Measurements from ENCODE around the gene SLC12A2. TPM values are rescaled to one million over a fixed set of nuclear protein-coding genes. Genes with fewer than 3 reads are reported as not detected.

The SLC12A2 gene
- total and polyA plus RNA-seq, 2 of the 4 experiments (the other 2 are of a cell fraction): 5.6 to 30.3 TPM

DNA sequence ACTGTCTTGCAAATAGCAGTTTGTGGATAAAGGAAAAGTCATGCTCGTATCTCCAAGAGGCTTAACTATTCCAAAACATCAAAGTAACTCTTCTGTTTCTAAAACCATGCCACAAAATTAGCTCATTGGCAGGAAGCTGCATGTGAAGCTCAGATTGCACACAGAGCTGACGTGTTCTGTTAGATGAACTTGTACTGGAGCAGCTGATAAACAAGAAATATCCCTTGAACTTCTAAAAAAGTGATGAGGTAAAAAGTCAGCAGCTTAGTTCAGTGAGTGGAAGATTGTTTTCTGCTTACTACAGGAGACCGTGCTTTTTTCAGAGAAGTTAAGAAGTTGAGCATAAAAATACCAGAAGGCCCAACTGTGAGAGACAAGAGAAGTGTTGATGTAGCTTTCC is 113.2 kb downstream of the SLC12A2 start:
- dilution Hi-C loops (cut with HindIII; ENCODE audit: low sequenced_read_pairs, unreplicated experiment) (no loop called here), in situ Hi-C loops (cut with MboI; ENCODE audit: low sequenced_read_pairs) (loop anchor here (10.0 kb wide), 1 partner anchor 292 kb away; no protein-coding TSS in a partner anchor), intact Hi-C loops (cut with micrococcal nuclease) (no loop called here)
- no peak overlapping the region for H2BK15ac ChIP-seq (ENCODE audit: low read depth, low read length)
- no peak overlapping the region for H3K4me3 ChIP-seq (ENCODE audit: insufficient read depth, low read depth, low read length)
- H3K23ac ChIP-seq (ENCODE audit: low read depth, low read length): no peak overlapping the region
- H2BK20ac ChIP-seq (ENCODE audit: low read depth, low read length): no peak overlapping the region
- H4K5ac ChIP-seq (ENCODE audit: low read depth, low read length): no peak overlapping the region
- peak; percentile 18; the same call in 1 of the 2 replicates for TF ChIP-seq BHLHE40 (IDR thresholded peaks at IDR 0.05; ENCODE audit: low read depth, low read length)
- TF ChIP-seq, protein P1, sequence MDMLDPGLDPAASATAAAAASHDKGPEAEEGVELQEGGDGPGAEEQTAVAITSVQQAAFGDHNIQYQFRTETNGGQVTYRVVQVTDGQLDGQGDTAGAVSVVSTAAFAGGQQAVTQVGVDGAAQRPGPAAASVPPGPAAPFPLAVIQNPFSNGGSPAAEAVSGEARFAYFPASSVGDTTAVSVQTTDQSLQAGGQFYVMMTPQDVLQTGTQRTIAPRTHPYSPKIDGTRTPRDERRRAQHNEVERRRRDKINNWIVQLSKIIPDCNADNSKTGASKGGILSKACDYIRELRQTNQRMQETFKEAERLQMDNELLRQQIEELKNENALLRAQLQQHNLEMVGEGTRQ (IDR thresholded peaks at IDR 0.05; ENCODE audit: low read depth, low read length): peak; percentile 23; the same call in 1 of the 2 replicates
- no peak for TF ChIP-seq RCOR1 (IDR thresholded peaks at IDR 0.05; ENCODE audit: insufficient replicate concordance, low read length)
- no peak for TF ChIP-seq MAZ (IDR thresholded peaks at IDR 0.05; ENCODE audit: borderline replicate concordance, low read depth, low read length)
- TF ChIP-seq, protein P2, sequence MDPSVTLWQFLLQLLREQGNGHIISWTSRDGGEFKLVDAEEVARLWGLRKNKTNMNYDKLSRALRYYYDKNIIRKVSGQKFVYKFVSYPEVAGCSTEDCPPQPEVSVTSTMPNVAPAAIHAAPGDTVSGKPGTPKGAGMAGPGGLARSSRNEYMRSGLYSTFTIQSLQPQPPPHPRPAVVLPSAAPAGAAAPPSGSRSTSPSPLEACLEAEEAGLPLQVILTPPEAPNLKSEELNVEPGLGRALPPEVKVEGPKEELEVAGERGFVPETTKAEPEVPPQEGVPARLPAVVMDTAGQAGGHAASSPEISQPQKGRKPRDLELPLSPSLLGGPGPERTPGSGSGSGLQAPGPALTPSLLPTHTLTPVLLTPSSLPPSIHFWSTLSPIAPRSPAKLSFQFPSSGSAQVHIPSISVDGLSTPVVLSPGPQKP (IDR thresholded peaks at IDR 0.05; ENCODE audit: borderline replicate concordance, low read depth, low read length): no peak
- no peak for TF ChIP-seq POLR2A (IDR thresholded peaks at IDR 0.05; ENCODE audit: low read depth, low read length)
- TF ChIP-seq CHD1 (IDR thresholded peaks at IDR 0.05; ENCODE audit: low read depth, low read length): no peak
- TF ChIP-seq CEBPB (IDR thresholded peaks at IDR 0.05; ENCODE audit: low read depth, low read length): peak; percentile 23; the same call in 1 of the 2 replicates
- no peak for TF ChIP-seq MXI1 (IDR thresholded peaks at IDR 0.05; ENCODE audit: borderline replicate concordance, low read depth, low read length)
- TF ChIP-seq RFX5 (IDR thresholded peaks at IDR 0.05; ENCODE audit: low read depth, low read length): no peak
- TF ChIP-seq SMC3 (IDR thresholded peaks at IDR 0.05; ENCODE audit: low read depth, low read length): no peak
- TF ChIP-seq NFE2L2 (IDR thresholded peaks at IDR 0.05; ENCODE audit: low read depth, low read length): no peak
- TF ChIP-seq FOS (IDR thresholded peaks at IDR 0.05; ENCODE audit: low read depth, low read length): no peak
- TF ChIP-seq MAFK (IDR thresholded peaks at IDR 0.05; ENCODE audit: low read depth, low read length): no peak
- TF ChIP-seq RAD21 (IDR thresholded peaks at IDR 0.05; ENCODE audit: low read length): no peak
- H2AK5ac ChIP-seq (ENCODE audit: low read depth, low read length): no peak overlapping the region
- DNase-seq (peak; percentile 86), ATAC-seq (ENCODE audit: low read depth) (peak; percentile 48)
- H3K4me1 ChIP-seq (ENCODE audit: control insufficient read depth, insufficient read depth, low read length): peaks cover 3% of the 10 kb centered on the region; the same call in 1 of the 2 replicates
- no peak overlapping the region for H3K9ac ChIP-seq (ENCODE audit: low read depth, low read length)
- no CpG with 5 or more reads among the region's 3 CpGs for WGBS, 2 experiments (ENCODE audit: extremely low coverage in 2 of 2, insufficient read length in 1 of 2)
- no peaks in the 10 kb centered on the region for H3K36me3 ChIP-seq (ENCODE audit: control insufficient read depth, insufficient read depth, low read length)
- H4K8ac ChIP-seq (ENCODE audit: low read depth in 2 of 2, low read length in 2 of 2): no peak overlapping the region
- H3K9me3 ChIP-seq (ENCODE audit: control insufficient read depth, insufficient read depth, low read length): no peaks in the 10 kb centered on the region
- no peaks in the 10 kb centered on the region for H3K79me1 ChIP-seq (ENCODE audit: low read depth in 1 of 2, low read length in 2 of 2)
- H3K9me1 ChIP-seq (ENCODE audit: insufficient read depth, low read length): no peaks in the 10 kb centered on the region
- H3K27me3 ChIP-seq (ENCODE audit: control insufficient read depth, insufficient read depth, low read length): peaks cover 2% of the 10 kb centered on the region
- H3K56ac ChIP-seq (ENCODE audit: extremely low read depth, insufficient read depth, low read length): no peak overlapping the region
- BruUV-seq (replicated peaks): no TSS peak
- no peak overlapping the region for H2BK120ac ChIP-seq (ENCODE audit: low read depth, low read length)
- CTCF ChIA-PET: interaction anchor here (0.8 kb wide), 1 partner anchor 633 kb away, joined by 3 read pairs; no protein-coding TSS in a partner anchor
- H3K18ac ChIP-seq (ENCODE audit: low read depth, low read length): no peak overlapping the region
- H4K20me1 ChIP-seq (ENCODE audit: insufficient read depth, low read length): no peaks in the 10 kb centered on the region
- H3K14ac ChIP-seq (replicated peaks; ENCODE audit: low read depth, low read length): no peak overlapping the region
- no peak overlapping the region for H2BK5ac ChIP-seq (ENCODE audit: low read depth, low read length, poor library complexity, severe bottlenecking)
- POLR2A ChIA-PET (ENCODE audit: unreplicated experiment): no interaction called here
- H4K91ac ChIP-seq (ENCODE audit: insufficient read depth, low read depth, low read length): no peak overlapping the region
- no peak overlapping the region for H3K4me2 ChIP-seq (ENCODE audit: low read depth, low read length)
- no peak overlapping the region for H2AK9ac ChIP-seq (replicated peaks; ENCODE audit: low read depth, low read length, poor library complexity)
- no peak overlapping the region for H3K27ac ChIP-seq (ENCODE audit: insufficient read depth, low read length)
- no peak overlapping the region for H2AFZ ChIP-seq (replicated peaks; ENCODE audit: low read length, poor library complexity)
- no peak overlapping the region for H3K4ac ChIP-seq (ENCODE audit: low read depth, low read length)

All from IMR-90 (cell line).